GM19193 (cell line): Measurements from ENCODE around the gene ANKS1A.

ENCODE experiments used
- POLR2A ChIP-seq: IDR thresholded peaks from 4 replicates; pipeline ENCODE4 v1.6.1; 2011; ENCODE audit not compliant: insufficient read depth, insufficient read length; ENCODE audit errors: extremely low read depth

The ANKS1A gene

GRCh38 chr6:35027807-35028206 lies 138.8 kb downstream of the ANKS1A start:
- no peak for TF ChIP-seq POLR2A

DNA sequence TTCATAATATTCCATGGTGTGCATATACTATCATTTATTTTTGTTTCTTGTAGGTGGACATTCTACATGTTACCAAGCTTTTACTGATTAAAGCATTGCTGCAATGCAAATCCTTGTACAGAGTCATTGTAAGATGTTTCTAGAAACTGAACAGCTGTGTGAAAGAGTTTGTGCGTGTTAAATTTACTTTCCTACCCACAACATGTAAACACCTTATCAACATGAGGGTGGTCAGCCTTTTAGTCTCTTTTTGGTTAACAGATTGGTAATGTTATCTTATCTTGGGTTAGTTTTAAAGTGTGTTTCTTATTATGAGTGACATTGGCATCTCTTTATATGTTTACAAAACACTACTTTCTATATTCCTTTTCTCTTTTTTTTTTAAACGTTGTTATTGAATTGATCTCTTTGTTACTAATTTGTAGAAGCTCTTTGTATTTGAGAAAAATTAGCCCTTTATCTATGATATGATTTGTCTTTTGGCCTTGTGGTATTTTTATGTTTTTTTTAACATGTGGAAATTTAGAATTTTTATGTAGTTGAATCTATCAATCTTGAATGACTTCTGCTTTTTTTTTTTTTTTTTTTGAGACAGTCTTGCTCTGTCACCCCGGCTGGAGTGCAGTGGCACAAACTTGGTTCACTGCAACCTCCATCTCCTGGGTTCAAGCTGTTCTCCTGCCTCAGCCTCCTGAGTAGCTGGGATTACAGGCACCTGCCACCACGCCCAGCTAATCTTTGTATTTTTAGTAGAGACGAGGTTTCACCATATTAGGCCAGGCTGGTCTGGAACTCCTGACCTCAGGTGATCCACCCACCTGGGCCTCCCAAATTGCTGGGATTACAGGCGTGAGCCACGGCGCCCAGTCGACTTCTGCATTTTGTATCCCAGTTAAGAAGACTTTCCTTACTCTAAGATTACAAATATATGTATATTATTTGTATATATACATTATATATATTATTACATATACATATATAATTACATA lies 140.0 kb downstream of the ANKS1A start:
- TF ChIP-seq POLR2A = no peak

DNA sequence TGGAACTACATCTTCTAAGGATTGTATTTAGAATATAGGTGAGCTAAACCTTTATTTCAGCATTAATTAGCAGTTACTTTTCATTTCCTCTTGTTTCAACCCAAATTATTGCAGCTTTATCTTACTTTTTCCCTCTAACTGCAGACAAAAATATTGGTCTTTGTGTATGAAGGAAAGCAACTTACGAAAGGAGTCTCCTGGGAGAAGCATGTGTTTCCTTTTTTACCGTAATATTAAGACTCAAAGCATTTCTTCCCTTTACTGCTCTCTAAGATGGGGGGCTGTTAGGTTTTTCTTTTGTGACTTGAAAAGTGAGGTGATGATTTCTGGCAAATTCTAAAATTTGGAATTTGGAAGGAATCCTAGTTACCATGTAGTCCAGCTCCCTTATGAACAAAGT lies 141.0 kb downstream of the ANKS1A start:
- no peak for TF ChIP-seq POLR2A

DNA sequence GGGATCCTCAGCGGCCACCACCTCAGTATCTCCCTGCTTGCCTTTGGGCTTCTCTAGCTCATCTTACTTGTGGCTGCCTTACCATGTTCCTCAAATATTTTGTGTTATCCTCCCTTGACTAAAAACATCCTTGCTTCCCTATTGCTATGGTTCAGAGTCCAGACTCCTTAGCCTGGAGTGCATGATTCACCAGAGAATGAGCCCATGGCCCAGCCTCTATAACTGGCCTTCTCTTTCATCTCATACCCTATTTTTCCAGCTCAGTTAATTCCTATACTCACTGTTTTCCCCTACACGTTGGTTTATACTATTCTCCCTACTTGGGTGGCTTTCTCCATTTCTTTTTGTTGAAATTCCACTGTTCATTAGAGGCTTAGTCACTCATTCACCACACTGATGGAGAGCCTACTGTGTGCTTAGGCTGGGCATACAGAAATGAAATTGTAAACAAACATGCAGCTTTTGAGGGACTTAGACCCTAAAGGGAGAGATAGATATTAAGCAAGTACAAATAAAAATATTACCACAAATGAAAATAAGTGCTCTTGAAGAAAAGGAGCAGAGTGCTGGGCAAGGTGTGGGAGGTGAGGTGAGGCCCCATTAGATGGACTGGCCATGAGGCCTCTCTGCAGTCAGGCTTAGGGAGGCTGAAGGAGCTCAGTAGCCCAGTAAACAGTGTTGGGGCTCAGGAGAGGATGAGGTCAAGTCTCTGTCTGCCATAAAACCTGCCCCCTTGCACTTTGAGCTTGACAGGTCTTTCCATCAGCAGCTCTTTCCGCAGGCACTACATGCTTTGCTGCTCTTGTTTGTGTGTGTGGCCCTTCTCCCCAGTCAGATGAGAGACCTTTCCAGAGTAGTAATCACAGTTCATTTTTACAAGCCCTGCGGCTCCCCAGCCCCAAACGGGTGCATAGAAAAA lies 142.8 kb downstream of the ANKS1A start:
- TF ChIP-seq POLR2A = no peak

DNA sequence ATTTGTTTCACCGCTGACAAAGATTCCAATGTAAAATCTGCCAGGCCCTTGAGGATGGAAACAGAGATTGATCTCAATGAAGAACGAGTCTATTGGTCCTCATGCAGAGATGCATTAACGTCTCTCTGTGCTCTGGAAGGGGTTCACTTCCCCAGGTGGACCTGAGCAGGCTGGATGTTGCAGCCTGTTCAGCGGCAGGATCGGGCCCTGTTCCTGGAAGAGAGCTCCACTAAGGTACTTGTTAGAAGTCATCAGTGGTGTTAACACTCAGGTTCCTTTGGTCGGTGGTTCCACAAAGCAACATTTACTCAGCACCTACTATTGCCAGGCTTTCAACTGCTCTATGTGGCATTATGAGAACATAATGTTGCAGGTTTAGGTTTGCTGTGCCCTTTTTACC lies 144.6 kb downstream of the ANKS1A start:
- no peak for TF ChIP-seq POLR2A

GRCh38 chr6:35034411-35035191 lies 145.5 kb downstream of the ANKS1A start:
- no peak for TF ChIP-seq POLR2A

- TF ChIP-seq POLR2A = no peak
Measured at GRCh38 chr6:35035481-35036030, 146.5 kb downstream of the ANKS1A start.

GRCh38 chr6:35036059-35036827 lies 147.2 kb downstream of the ANKS1A start:
- no peak for TF ChIP-seq POLR2A

DNA sequence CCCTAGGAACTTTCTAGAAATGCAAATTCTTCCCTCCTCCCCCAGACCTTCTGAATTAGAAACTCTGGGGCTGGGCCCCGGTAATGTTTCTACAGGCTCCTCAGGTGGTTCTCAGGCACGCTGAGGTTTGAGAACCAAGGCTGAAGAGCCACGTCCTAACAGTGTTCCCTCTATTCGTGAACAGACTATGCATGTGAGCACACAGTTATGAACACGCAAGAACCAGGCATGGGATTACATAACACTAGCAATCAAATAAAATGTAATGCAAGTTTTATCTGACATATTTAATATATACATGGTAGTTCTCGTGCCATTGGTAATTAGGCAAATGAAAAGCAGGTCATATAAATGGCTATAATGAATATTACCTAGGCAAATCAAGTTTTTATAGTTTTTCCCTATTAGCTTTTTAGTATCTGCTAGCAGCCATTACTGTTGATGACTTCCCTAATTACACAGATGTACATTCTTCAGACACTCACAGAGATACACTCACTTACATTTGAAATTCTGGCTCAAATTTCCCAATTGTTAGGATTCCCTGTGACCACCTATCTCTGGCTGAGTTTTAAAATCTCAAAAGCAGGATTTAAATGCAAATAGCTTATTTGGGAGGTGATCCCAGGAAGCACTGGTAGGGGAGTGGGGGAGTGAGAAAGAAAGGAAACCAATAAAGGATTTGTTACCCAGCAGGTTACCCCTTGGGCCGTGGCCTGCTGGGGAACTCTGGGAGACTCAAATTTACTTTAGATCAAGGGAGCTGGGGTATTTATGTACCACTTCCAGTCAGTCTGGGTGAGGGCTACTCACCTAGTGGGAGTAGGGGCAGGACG lies 148.0 kb downstream of the ANKS1A start:
- TF ChIP-seq POLR2A = no peak

DNA sequence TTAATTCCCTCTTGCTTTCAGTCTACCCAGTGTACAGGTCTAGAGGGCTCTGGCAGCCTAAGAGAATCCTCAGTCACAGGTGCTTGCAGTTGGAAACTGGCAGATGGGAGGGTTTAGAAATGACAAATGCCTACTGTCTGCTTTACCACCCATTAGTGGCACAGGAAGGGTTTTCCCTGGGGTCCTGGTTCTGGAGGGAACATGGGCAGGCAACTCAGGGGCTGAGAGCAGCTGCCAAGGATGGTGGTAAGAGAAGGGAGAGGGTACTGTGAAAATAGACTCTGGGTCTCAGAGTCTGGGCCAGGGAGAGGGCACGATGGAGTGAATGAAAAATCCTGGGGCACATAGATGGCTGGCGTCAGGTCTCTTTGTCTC lies 148.6 kb downstream of the ANKS1A start:
- TF ChIP-seq POLR2A = no peak

- no peak for TF ChIP-seq POLR2A
Measured at GRCh38 chr6:35038076-35038475, 149.0 kb downstream of the ANKS1A start.

DNA sequence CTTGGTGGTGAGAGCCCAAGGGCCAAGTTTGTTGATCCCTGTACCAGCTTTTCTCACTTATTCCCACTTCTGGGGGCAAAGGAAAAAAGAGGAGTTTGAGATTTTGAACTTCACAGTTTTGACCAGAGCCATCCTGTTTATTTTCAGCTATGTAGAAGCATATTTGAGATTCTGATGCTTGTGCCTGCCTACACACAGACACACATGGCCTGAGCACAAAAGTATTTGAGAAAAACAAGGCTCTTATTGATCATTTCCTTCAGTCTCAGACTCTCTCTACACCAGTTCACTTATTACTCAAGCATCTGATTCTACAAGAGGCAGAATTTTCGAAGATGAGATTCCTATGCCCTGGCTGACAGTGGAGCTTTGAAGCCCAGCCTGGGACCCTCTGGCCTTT lies 151.3 kb downstream of the ANKS1A start:
- no peak for TF ChIP-seq POLR2A

DNA sequence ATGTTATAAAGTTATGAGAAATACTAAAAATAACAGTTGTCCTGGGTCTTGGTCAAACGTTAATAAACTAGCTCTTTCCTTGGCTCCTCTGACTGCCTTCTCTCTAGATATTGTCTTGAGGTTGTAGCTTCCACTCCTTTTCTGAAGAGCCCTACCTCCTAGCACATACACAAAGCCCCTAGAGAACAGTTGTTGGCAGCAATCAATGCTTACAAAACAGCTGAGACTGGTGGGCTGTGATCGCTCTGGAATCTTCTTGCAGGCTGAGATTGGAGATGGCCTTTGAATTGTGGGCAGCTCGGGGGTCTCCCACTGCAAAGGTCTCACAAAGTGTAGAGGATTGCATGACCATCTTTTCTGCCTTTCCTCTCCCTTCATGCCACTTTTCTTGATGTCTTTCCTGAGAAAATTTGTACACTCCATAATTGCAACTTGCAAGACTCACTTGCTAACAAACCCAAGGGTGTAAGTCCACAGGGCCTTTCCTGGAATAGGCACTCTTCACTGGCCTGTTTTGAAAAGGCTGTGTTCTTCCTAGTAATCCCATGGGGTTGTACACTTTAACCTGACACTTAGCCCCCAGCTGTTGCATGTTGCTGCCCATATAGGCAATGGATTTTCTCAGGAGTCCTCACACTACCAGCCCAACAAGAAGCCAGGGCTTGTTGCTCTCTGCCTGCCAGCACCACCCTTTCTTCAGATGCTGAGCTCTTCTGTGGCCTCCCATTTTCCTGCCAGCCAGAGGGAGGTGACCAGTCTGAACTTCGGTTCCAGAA lies 152.2 kb downstream of the ANKS1A start:
- TF ChIP-seq POLR2A = no peak
